Measurements from ENCODE around the gene REEP3. TPM values are rescaled to one million over a fixed set of nuclear protein-coding genes. Genes with fewer than 3 reads are reported as not detected.

The REEP3 gene
- polyA plus RNA-seq, 1 donor from 2014 or later, result 6.9 TPM

- no peak overlapping the region for H3K4me3 ChIP-seq (ENCODE audit: low read length)
- H3K27ac ChIP-seq (ENCODE audit: low read length), result no peak overlapping the region
- no peaks in the 10 kb centered on the region for H4K20me1 ChIP-seq (ENCODE audit: insufficient read depth)
- H3K4me2 ChIP-seq (ENCODE audit: low read length), result no peak overlapping the region
- no peaks in the 10 kb centered on the region for H3K27me3 ChIP-seq (ENCODE audit: insufficient read depth, low read depth, low read length)
- H3K79me2 ChIP-seq (replicated peaks; ENCODE audit: insufficient read depth, low read length), result peaks cover 21% of the 10 kb centered on the region
- no peak overlapping the region for H3K9ac ChIP-seq (ENCODE audit: low read length)
- no peak overlapping the region for H2AFZ ChIP-seq (ENCODE audit: low read depth, low read length)
- H3K9me2 ChIP-seq (ENCODE audit: insufficient read depth, low read length), result no peaks in the 10 kb centered on the region
- no peak for TF ChIP-seq EZH2 (IDR thresholded peaks at IDR 0.05; ENCODE audit: borderline replicate concordance, insufficient read depth, low read length, poor library complexity, severe bottlenecking)
- no peak for TF ChIP-seq POLR2AphosphoS5 (IDR thresholded peaks at IDR 0.05)
- no peak for TF ChIP-seq TAF1 (IDR thresholded peaks at IDR 0.05; ENCODE audit: low read depth)
- TF ChIP-seq SMC3 (conservative IDR thresholded peaks at IDR 0.05; ENCODE audit: poor library complexity), result no peak
- no peaks in the 10 kb centered on the region for H3K9me3 ChIP-seq (ENCODE audit: low read length)
- no peaks in the 10 kb centered on the region for H3F3A ChIP-seq (ENCODE audit: insufficient read depth, low read length, poor library complexity, severe bottlenecking)
- H3K36me3 ChIP-seq (ENCODE audit: insufficient read depth, low read length), result no peaks in the 10 kb centered on the region
Measured at GRCh38 chr10:63555330-63555729, 34.1 kb downstream of the REEP3 start.

DNA sequence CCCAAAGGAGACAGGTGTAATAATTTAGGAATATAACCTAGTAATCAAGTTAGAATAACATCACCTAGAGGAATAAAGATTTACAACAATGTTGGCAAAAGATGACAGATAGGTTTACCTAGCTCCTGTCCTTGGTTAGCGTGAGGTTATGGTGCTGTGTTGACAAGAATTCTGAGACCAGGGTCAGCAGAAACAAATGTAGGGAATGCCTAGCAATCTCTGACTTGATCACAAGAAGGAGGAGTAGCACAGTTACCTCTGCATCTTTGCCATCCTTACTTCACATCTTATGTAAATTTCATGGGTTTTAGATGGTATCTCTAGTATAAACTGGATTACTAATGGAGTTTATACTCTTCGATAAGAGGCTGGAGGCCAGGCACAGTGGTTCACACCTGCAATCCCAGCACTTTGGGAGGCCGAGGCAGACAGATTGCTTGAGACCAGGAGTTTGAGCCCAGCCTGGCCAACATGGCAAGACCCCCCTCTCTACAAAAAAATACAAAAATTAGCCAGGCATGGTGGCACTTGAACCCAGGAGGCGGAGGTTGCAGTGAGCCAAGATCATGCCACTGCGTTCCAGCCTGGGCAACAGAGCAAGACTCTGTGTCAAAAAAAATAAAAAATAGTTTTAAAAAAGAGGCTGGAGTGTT is 37.1 kb downstream of the REEP3 start:
- Histone ChIP-seq H3K9me3 (ENCODE audit: low read length) (no peaks in the 10 kb centered on the region), H3K4me2 (ENCODE audit: low read length) (no peak overlapping the region), H4K20me1 (ENCODE audit: insufficient read depth) (no peaks in the 10 kb centered on the region), H3F3A (ENCODE audit: insufficient read depth, low read length, poor library complexity, severe bottlenecking) (no peaks in the 10 kb centered on the region), H3K79me2 (replicated peaks; ENCODE audit: insufficient read depth, low read length) (peaks cover 26% of the 10 kb centered on the region), H3K4me3 (ENCODE audit: low read length) (no peak overlapping the region), H2AFZ (ENCODE audit: low read depth, low read length) (no peak overlapping the region), H3K27ac (ENCODE audit: low read length) (no peak overlapping the region), H3K9ac (ENCODE audit: low read length) (no peak overlapping the region), H3K9me2 (ENCODE audit: insufficient read depth, low read length) (no peaks in the 10 kb centered on the region), H3K36me3 (ENCODE audit: insufficient read depth, low read length) (no peaks in the 10 kb centered on the region), H3K27me3 (ENCODE audit: insufficient read depth, low read depth, low read length) (no peaks in the 10 kb centered on the region)
- TF ChIP-seq EZH2 (IDR thresholded peaks at IDR 0.05; ENCODE audit: borderline replicate concordance, insufficient read depth, low read length, poor library complexity, severe bottlenecking) (no peak), RAD21 (conservative IDR thresholded peaks at IDR 0.05) (no peak), TAF1 (IDR thresholded peaks at IDR 0.05; ENCODE audit: low read depth) (no peak), SMC3 (conservative IDR thresholded peaks at IDR 0.05; ENCODE audit: poor library complexity) (no peak), CTCF (IDR thresholded peaks at IDR 0.05; ENCODE audit: poor library complexity, severe bottlenecking) (no peak), MXI1 (conservative IDR thresholded peaks at IDR 0.05; ENCODE audit: poor library complexity, severe bottlenecking) (no peak), POLR2AphosphoS5 (IDR thresholded peaks at IDR 0.05) (no peak), EP300 (conservative IDR thresholded peaks at IDR 0.05; ENCODE audit: poor library complexity, severe bottlenecking) (no peak), REST (IDR thresholded peaks at IDR 0.05; ENCODE audit: borderline replicate concordance) (no peak)
